Endothelial cell of umbilical vein (primary cell): ENCODE data around the gene FBXL17. TPM values are rescaled to one million over a fixed set of nuclear protein-coding genes. Genes with fewer than 3 reads are reported as not detected.

Experiments used
- BruUV-seq: library from RNA; stranded (reverse); fragments of 400-500 nt; replicated peaks from 2 replicates; lab custom pipeline; 2021; lab: Mats Ljungman, UMichigan
- CTCF ChIA-PET: fragments of 300-600, 350-600 bp; sonication (Branson Sonifier 250); formaldehyde crosslinking; loops from one replicate; lab custom pipeline; 2021; ENCODE audit warnings: antibody characterized with exemption, inconsistent platforms; lab: Charles Lee
- POLR2A ChIA-PET: fragments of 300-600, 350-600 bp; sonication (Branson Sonifier 250); formaldehyde crosslinking; loops from one replicate; lab custom pipeline; 2021; ENCODE audit warnings: antibody characterized with exemption, inconsistent platforms; lab: Charles Lee
- DNase-seq: peaks from one replicate; pipeline ENCODE4 v3.0.0-alpha.2; 2011; ENCODE audit warnings: low read depth, low spot score
- FAIRE-seq: peaks from 2 replicates; lab custom pipeline; 2011; peaks lifted over from hg19 to GRCh38; lab: Jason Lieb, UNC
- H2AFZ ChIP-seq: 2 replicates; pipeline ENCODE4 v1.6.0; 2012; ENCODE audit warnings: low read depth, low read length, control low read depth, inconsistent platforms
- H3K27ac ChIP-seq: 2 replicates; pipeline ENCODE4 v1.5.1; 2011; ENCODE audit warnings: low read depth, mild to moderate bottlenecking, control low read depth, low read length, moderate library complexity; ENCODE audit not compliant: insufficient read depth
- H3K27me3 ChIP-seq, 2 experiments: 2 replicates each; pipeline versions ENCODE4 v1.6.0 to v1.6.1; 2011; ENCODE audit warnings: low read length in 2 of 2, mixed read lengths in 1 of 2; ENCODE audit not compliant: control insufficient read depth in 2 of 2, insufficient read depth in 2 of 2
- H3K36me3 ChIP-seq, 2 experiments: 2 replicates in 1 of 2; 3 replicates in 1 of 2; pipeline ENCODE4 v1.5.1; 2011; ENCODE audit warnings: low read length in 2 of 2, mild to moderate bottlenecking in 1 of 2, moderate library complexity in 1 of 2; ENCODE audit not compliant: control insufficient read depth in 2 of 2, insufficient read depth in 2 of 2; ENCODE audit errors: extremely low read depth in 1 of 2
- H3K4me1 ChIP-seq: 3 replicates; pipeline ENCODE4 v1.5.1; 2011; ENCODE audit warnings: mild to moderate bottlenecking, low read length; ENCODE audit not compliant: control insufficient read depth, insufficient read depth; ENCODE audit errors: extremely low read depth
- H3K4me2 ChIP-seq: 2 replicates; pipeline ENCODE4 v1.6.1; 2011; ENCODE audit warnings: low read length, control low read depth, mixed read lengths; ENCODE audit not compliant: insufficient read depth
- H3K4me3 ChIP-seq, 3 experiments: fragments of 200-600 bp in 1 of 3; sonication (generic), shearing (Covaris generic) in 1 of 3; replicated peaks in 1 of 3; 2 replicates each; pipeline ENCODE4 v1.5.1; 2011 to 2016; ENCODE audit warnings: control low read depth in 3 of 3, low read length in 3 of 3, mild to moderate bottlenecking in 2 of 3, inconsistent platforms in 1 of 3, low read depth in 1 of 3, moderate library complexity in 1 of 3; ENCODE audit not compliant: insufficient read depth in 1 of 3
- H3K79me2 ChIP-seq: 2 replicates; pipeline ENCODE4 v1.6.0; 2012; ENCODE audit warnings: low read length, inconsistent platforms; ENCODE audit not compliant: control insufficient read depth, insufficient read depth
- H3K9ac ChIP-seq: replicated peaks from 2 replicates; pipeline ENCODE3; 2011; ENCODE audit warnings: low read length, control low read depth; ENCODE audit not compliant: insufficient read depth; ENCODE audit errors: extremely low read depth
- H3K9me1 ChIP-seq: replicated peaks from 3 replicates; pipeline ENCODE4 v1.6.0; 2011; ENCODE audit warnings: mild to moderate bottlenecking, low read length; ENCODE audit not compliant: control insufficient read depth, insufficient read depth; ENCODE audit errors: extremely low read depth
- H3K9me3 ChIP-seq: replicated peaks from 2 replicates; pipeline ENCODE4 v1.5.1; 2012; ENCODE audit warnings: low read length, inconsistent platforms; ENCODE audit not compliant: control insufficient read depth, insufficient read depth
- H4K20me1 ChIP-seq: replicated peaks from 2 replicates; pipeline ENCODE3; 2011; ENCODE audit warnings: mild to moderate bottlenecking, low read length; ENCODE audit not compliant: control insufficient read depth, insufficient read depth; ENCODE audit errors: extremely low read depth
- EZH2 ChIP-seq: IDR thresholded peaks from 2 replicates; pipeline ENCODE4 v1.6.1; 2012; ENCODE audit warnings: borderline replicate concordance, low read depth, mild to moderate bottlenecking, moderate library complexity, low read length, inconsistent platforms; ENCODE audit not compliant: severe bottlenecking
- FOS ChIP-seq: IDR thresholded peaks from 2 replicates; pipeline ENCODE4 v1.6.1; 2011; ENCODE audit warnings: mild to moderate bottlenecking, low read length, moderate library complexity, borderline replicate concordance; ENCODE audit not compliant: insufficient read depth
- GATA2 ChIP-seq: IDR thresholded peaks from 2 replicates; pipeline ENCODE4 v1.7.0; 2011; ENCODE audit warnings: low read depth, mild to moderate bottlenecking, moderate library complexity, mixed read lengths, low read length; ENCODE audit not compliant: insufficient read length, insufficient read depth
- JUN ChIP-seq: IDR thresholded peaks from 2 replicates; pipeline ENCODE4 v1.6.1; 2011; ENCODE audit warnings: borderline replicate concordance, low read depth; ENCODE audit not compliant: insufficient read length, insufficient read depth
- MYC ChIP-seq: IDR thresholded peaks from one replicate; pipeline ENCODE4 v1.6.1; 2011; ENCODE audit warnings: mild to moderate bottlenecking, low read depth, low read length
- POLR2A ChIP-seq: IDR thresholded peaks from 2 replicates; pipeline ENCODE4 v1.6.1; 2012; ENCODE audit warnings: low read depth, mild to moderate bottlenecking, control low read depth, low read length
- POLR2AphosphoS5 ChIP-seq: IDR thresholded peaks from 2 replicates; pipeline ENCODE4 v1.6.1; 2012; ENCODE audit warnings: low read depth, mild to moderate bottlenecking, control low read depth, low read length, moderate library complexity; ENCODE audit not compliant: insufficient read depth
- dilution Hi-C: fragments of 300-500 bp; cut with MboI; formaldehyde crosslinking; loops from one replicate; pipeline ENCODE4 v1.15.0; 2019; ENCODE audit warnings: low sequenced_read_pairs; ENCODE audit not compliant: extremely low pct_ligation_motif_present
- intact Hi-C: fragments of 100-400 bp; cut with micrococcal nuclease; formaldehyde crosslinking; loops from one replicate; pipeline ENCODE4 v1.10.0; 2022
- polyA plus RNA-seq, 4 experiments: library from polyadenylated mRNA; depleted of rRNA in 3 of 4; stranded (reverse) in 3 of 4; unstranded in 1 of 4; fragments of >200 nt; gene quantifications; 2 replicates each; pipeline versions ENCODE4 v1.2.1 to v1.2.3, GENCODE V29; 2011 to 2012; ENCODE audit warnings: missing spikeins in 1 of 4
- total RNA-seq: library from RNA; stranded (reverse); gene quantifications from 2 replicates; pipeline ENCODE4 v1.2.3, GENCODE V29; 2021
- TF ChIP-seq, protein P1 (sequence below), 2 donors: IDR thresholded peaks; 1 replicate in 1 of 2; 2 replicates in 1 of 2; pipeline ENCODE4 v1.5.1; 2011; ENCODE audit warnings: low read length in 2 of 2, mild to moderate bottlenecking in 2 of 2, moderate library complexity in 2 of 2, control low read depth in 1 of 2, inconsistent platforms in 1 of 2, low read depth in 1 of 2; ENCODE audit not compliant: insufficient read depth in 1 of 2; ENCODE audit errors: extremely low read depth in 1 of 2
- TF ChIP-seq, protein P2 (sequence below): IDR thresholded peaks from 2 replicates; pipeline ENCODE4 v1.6.1; 2011; ENCODE audit not compliant: insufficient read depth, insufficient read length

FBXL17 gene
- total and polyA plus RNA-seq, 2 donors (not counting 3 experiments of a cell fraction or from before 2014, with no cell fraction given), result 2.7 to 8.8 TPM

DNA sequence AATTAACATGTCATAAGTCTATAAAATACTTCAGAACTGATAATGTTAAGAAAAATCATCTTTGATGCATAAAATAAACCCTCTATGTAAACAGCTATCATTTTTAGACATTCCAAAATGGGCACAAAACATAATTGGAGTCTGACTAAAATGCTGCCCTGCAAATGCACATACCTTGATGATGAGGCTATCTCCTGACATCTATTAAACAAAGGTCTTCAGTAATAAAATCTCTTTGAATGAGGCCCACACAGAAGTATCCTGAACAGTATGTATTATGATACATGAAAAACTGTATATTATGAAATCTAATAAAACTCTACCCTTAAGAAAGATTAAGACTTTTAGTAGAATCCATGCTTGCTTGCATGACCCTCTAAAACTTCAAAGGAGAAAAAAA lies 66.1 kb downstream of the FBXL17 start:
- TF ChIP-seq, protein P1, sequence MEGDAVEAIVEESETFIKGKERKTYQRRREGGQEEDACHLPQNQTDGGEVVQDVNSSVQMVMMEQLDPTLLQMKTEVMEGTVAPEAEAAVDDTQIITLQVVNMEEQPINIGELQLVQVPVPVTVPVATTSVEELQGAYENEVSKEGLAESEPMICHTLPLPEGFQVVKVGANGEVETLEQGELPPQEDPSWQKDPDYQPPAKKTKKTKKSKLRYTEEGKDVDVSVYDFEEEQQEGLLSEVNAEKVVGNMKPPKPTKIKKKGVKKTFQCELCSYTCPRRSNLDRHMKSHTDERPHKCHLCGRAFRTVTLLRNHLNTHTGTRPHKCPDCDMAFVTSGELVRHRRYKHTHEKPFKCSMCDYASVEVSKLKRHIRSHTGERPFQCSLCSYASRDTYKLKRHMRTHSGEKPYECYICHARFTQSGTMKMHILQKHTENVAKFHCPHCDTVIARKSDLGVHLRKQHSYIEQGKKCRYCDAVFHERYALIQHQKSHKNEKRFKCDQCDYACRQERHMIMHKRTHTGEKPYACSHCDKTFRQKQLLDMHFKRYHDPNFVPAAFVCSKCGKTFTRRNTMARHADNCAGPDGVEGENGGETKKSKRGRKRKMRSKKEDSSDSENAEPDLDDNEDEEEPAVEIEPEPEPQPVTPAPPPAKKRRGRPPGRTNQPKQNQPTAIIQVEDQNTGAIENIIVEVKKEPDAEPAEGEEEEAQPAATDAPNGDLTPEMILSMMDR (IDR thresholded peaks at IDR 0.05; ENCODE audit: extremely low read depth in 1 of 2, insufficient read depth in 1 of 2, low read depth in 1 of 2, low read length in 2 of 2), result no peak
- TF ChIP-seq POLR2AphosphoS5 (no peak), GATA2 (no peak)
- no peak for FAIRE-seq
- ChIA-PET CTCF (no interaction called here), POLR2A (no interaction called here)
- Histone ChIP-seq H4K20me1 (no peaks in the 10 kb centered on the region), H3K27ac (no peak overlapping the region), H3K9ac (no peak overlapping the region), H3K36me3 (no peaks in the 10 kb centered on the region), H3K9me3 (no peaks in the 10 kb centered on the region), H2AFZ (no peak overlapping the region), H3K4me2 (no peak overlapping the region), H3K9me1 (no peaks in the 10 kb centered on the region), H3K4me1 (no peaks in the 10 kb centered on the region), H3K27me3 (no peaks in the 10 kb centered on the region), H3K4me3 (no peak overlapping the region), H3K79me2 (no peaks in the 10 kb centered on the region)
- dilution Hi-C loops, result no loop called here
- no peak for DNase-seq
- intact Hi-C loops, result no loop called here
- BruUV-seq, result no TSS peak

DNA sequence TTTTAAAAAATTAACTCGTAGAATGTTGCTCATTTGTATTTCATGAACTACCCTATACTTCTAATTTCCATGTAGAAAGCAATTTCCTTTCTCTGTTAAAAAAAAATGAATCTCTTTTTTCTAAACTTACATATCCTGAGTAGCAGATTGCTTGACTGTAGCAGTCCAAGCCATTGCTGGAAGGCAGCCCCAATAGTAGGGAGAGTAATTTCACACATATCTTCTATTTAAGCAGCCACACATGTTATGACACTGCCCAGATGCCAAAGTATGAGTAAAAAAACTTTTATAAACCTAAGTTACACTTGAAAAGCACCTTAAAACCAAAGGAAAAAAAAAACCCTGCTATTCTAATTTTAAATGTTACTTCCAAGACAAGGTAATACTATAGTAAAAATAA lies 69.6 kb downstream of the FBXL17 start:
- ChIA-PET POLR2A (no interaction called here), CTCF (interaction anchor here (1.1 to 1.4 kb wide), 3 partner anchors 11 to 157 kb away, joined by 3 to 5 read pairs (median 3); no protein-coding TSS in a partner anchor)
- Histone ChIP-seq H2AFZ (no peak overlapping the region), H3K4me3 (no peak overlapping the region), H3K4me2 (no peak overlapping the region), H3K27ac (no peak overlapping the region), H3K27me3 (no peaks in the 10 kb centered on the region), H3K9me3 (no peaks in the 10 kb centered on the region), H3K36me3 (no peaks in the 10 kb centered on the region), H4K20me1 (no peaks in the 10 kb centered on the region), H3K9me1 (no peaks in the 10 kb centered on the region), H3K9ac (no peak overlapping the region), H3K4me1 (no peaks in the 10 kb centered on the region), H3K79me2 (no peaks in the 10 kb centered on the region)
- intact Hi-C loops (no loop called here), dilution Hi-C loops (no loop called here)
- no TSS peak for BruUV-seq
- FAIRE-seq (no peak), DNase-seq (no peak)
- TF ChIP-seq GATA2 (no peak), POLR2AphosphoS5 (no peak), JUN (no peak), POLR2A (no peak), EZH2 (no peak), MYC (no peak), FOS (no peak)
- TF ChIP-seq, protein P1 (IDR thresholded peaks at IDR 0.05; ENCODE audit: extremely low read depth in 1 of 2, insufficient read depth in 1 of 2, low read depth in 1 of 2, low read length in 2 of 2), result no peak
- TF ChIP-seq, protein P2, sequence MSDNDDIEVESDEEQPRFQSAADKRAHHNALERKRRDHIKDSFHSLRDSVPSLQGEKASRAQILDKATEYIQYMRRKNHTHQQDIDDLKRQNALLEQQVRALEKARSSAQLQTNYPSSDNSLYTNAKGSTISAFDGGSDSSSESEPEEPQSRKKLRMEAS, result no peak
